Transverse colon (tissue), 4 donors: ENCODE data around the gene UNC5B. TPM values are rescaled to one million over a fixed set of nuclear protein-coding genes. Genes with fewer than 3 reads are reported as not detected.

Source experiments
- DNase-seq: peaks from one replicate; pipeline ENCODE4 v3.0.0-alpha.2; 2019
- H3K27ac ChIP-seq, 4 donors: fragments of 200-600 bp; sonication (generic); 2 replicates each; pipeline ENCODE4 v1.5.1; 2016 to 2018; ENCODE audit warnings: inconsistent platforms in 4 of 4
- H3K27me3 ChIP-seq: fragments of 200-600 bp; sonication (generic); 2 replicates; pipeline ENCODE4 v1.5.1; 2017; ENCODE audit warnings: inconsistent platforms
- H3K36me3 ChIP-seq, 4 donors: fragments of 200-600 bp; sonication (generic); 2 replicates each; pipeline ENCODE4 v1.5.1; 2017 to 2019; ENCODE audit warnings: inconsistent platforms in 4 of 4
- H3K4me1 ChIP-seq, 4 donors: fragments of 200-600 bp; sonication (generic); 2 replicates each; pipeline ENCODE4 v1.5.1; 2017 to 2020; ENCODE audit warnings: inconsistent platforms in 4 of 4
- H3K4me3 ChIP-seq, 4 donors: fragments of 200-600 bp; sonication (generic); 1 replicate in 1 of 4; 2 replicates in 3 of 4; pipeline versions ENCODE4 v1.5.1 to v1.6.1; 2017 to 2019; ENCODE audit warnings: inconsistent platforms in 4 of 4
- H3K9me3 ChIP-seq, 2 donors: fragments of 200-600 bp; sonication (generic); 2 replicates each; pipeline ENCODE4 v1.5.1; 2017 to 2019; ENCODE audit warnings: inconsistent platforms in 2 of 2
- EP300 ChIP-seq: sonication (generic); formaldehyde crosslinking; IDR thresholded peaks from one replicate; pipeline ENCODE4 v1.6.1; 2017; ENCODE audit warnings: antibody characterized with exemption, low read depth
- POLR2A ChIP-seq: fragments of 450-650 bp; IDR thresholded peaks from one replicate; pipeline ENCODE4 v1.6.1; 2016; ENCODE audit warnings: antibody characterized with exemption, mild to moderate bottlenecking, moderate library complexity
- POLR2AphosphoS5 ChIP-seq, 3 donors: sonication (generic); formaldehyde crosslinking; IDR thresholded peaks; one replicate each; pipeline ENCODE4 v1.6.1; 2016; ENCODE audit warnings: antibody characterized with exemption in 3 of 3
- WGBS, 2 donors: methylation state at CpG; one replicate each; pipeline ENCODE4 v1.1.5; 2018; ENCODE audit warnings: low coverage in 1 of 2; 5-methylcytosine and 5-hydroxymethylcytosine counted together
- in situ Hi-C, 4 donors: fragments of 200-750 bp; cut with MboI; loops; one replicate each; pipeline versions ENCODE4 v1.15.0 to v1.15.1; 2017; ENCODE audit warnings: low sequenced_read_pairs in 3 of 4, low pct_ligation_motif_present in 1 of 4, low pct_unique_long_range_greater_than_20kb in 1 of 4
- intact Hi-C: fragments of 100-400 bp; cut with DNase I; formaldehyde crosslinking; loops from one replicate; pipeline ENCODE4 v1.15.1; 2023; ENCODE audit warnings: low total_unique reads
- total RNA-seq, 4 donors: library from RNA; depleted of rRNA; stranded (reverse); fragments of >200 nt; gene quantifications; one replicate each; pipeline ENCODE4 v1.1.0, GENCODE V29; 2016
- TF ChIP-seq, protein P1 (sequence below), 5 experiments: fragments of 200-600 bp in 3 of 5; fragments of 450-650 bp in 2 of 5; sonication (generic) in 3 of 5; IDR thresholded peaks; 1 replicate in 2 of 5; 2 replicates in 3 of 5; pipeline ENCODE4 v1.5.1; 2016 to 2017; ENCODE audit warnings: antibody characterized with exemption in 5 of 5, inconsistent platforms in 3 of 5, mild to moderate bottlenecking in 2 of 5, moderate library complexity in 1 of 5

The UNC5B gene
- total RNA-seq, 4 donors from 2014 or later = 12.3 to 74.1 (median 41.2) TPM

DNA sequence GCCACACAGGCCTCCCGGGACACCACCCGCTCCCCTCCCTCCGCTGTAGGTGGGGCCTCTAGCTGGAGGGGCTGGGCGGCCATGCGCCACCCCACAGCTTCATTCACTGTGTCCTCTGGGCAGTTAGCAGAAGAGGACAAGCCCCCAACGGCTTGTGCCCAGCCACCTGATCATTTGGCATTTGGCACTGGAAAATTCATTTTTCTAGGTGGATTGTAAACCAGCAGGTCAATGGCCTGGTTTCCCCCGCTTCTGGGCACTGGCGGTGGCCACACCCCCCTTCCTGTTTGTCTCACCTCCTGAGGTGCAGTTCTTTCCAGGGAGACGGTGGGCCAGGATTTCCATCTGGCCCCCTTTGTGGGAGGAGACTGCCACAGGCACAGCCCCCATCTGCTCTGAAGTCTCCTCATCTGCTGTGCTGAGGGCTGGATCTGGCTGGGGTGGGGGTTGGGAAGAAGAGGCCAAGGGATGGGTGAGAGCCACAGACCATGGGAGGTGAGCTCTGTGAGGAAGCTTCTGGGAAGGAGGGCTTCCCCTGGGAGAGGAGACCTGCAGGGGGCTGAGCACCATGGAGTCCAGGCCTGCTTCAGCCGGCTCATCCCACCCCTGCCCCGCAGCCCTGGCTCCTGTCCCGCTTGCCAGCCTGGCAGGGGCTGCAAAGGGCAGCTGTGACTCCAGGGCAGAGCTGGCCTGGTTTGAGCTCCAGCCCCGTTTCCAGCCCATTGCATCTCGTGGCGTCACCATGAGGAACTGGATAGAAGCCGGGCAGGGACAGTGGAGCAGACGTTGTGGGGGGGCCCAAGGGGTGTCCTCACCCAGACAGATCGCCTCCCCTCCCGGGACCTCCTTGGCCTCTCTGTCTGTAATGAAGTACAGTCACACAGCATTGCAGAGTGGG, 66.6 kb downstream of the UNC5B start:
- in situ Hi-C loops = loop anchor here in 1 of 4 donors (10.0 kb wide), 1 partner anchor 354 kb away; no protein-coding TSS in a partner anchor
- intact Hi-C loops = no loop called here
- 80% methylated on average over 19 of the region's 19 CpGs; no CpG with 5 or more reads in 1 of the 2 donors for WGBS, 2 donors

DNA sequence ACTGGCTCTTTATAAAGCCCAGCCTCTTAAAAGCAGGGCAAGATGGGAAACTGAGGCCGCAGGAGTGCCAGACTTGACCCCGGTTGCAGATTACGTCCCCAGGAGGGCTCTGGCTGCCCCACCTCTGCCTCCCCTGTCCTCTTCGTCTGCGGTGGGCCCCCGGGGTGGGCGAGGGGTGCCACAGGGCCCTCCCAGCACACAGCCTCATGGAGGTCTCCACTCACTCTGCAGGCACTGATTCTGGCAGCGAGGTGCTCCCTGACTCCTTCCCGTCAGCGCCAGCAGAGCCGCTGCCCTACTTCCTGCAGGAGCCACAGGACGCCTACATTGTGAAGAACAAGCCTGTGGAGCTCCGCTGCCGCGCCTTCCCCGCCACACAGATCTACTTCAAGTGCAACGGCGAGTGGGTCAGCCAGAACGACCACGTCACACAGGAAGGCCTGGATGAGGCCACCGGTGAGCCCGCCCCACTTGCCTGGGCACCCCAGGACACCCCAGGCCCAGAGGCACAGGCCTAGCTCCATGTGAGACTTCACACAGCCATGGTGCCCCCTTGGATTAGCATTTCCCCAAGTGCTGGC, 67.3 kb downstream of the UNC5B start:
- intact Hi-C loops = no loop called here

More for the DNA sequence above, 66.6 kb downstream of the UNC5B start:
- no peak for DNase-seq
- Histone ChIP-seq H3K9me3 (no peaks in the 10 kb centered on the region), H3K4me1 (no peaks in the 10 kb centered on the region), H3K27ac (no peak overlapping the region), H3K27me3 (no peaks in the 10 kb centered on the region), H3K4me3 (no peak overlapping the region), H3K36me3 (no peaks in the 10 kb centered on the region)
- no peak for TF ChIP-seq EP300
- TF ChIP-seq, protein P1, sequence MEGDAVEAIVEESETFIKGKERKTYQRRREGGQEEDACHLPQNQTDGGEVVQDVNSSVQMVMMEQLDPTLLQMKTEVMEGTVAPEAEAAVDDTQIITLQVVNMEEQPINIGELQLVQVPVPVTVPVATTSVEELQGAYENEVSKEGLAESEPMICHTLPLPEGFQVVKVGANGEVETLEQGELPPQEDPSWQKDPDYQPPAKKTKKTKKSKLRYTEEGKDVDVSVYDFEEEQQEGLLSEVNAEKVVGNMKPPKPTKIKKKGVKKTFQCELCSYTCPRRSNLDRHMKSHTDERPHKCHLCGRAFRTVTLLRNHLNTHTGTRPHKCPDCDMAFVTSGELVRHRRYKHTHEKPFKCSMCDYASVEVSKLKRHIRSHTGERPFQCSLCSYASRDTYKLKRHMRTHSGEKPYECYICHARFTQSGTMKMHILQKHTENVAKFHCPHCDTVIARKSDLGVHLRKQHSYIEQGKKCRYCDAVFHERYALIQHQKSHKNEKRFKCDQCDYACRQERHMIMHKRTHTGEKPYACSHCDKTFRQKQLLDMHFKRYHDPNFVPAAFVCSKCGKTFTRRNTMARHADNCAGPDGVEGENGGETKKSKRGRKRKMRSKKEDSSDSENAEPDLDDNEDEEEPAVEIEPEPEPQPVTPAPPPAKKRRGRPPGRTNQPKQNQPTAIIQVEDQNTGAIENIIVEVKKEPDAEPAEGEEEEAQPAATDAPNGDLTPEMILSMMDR (IDR thresholded peaks at IDR 0.05) = no peak
- TF ChIP-seq POLR2AphosphoS5 (IDR thresholded peaks at IDR 0.05) = no peak
- TF ChIP-seq POLR2A = no peak

DNA sequence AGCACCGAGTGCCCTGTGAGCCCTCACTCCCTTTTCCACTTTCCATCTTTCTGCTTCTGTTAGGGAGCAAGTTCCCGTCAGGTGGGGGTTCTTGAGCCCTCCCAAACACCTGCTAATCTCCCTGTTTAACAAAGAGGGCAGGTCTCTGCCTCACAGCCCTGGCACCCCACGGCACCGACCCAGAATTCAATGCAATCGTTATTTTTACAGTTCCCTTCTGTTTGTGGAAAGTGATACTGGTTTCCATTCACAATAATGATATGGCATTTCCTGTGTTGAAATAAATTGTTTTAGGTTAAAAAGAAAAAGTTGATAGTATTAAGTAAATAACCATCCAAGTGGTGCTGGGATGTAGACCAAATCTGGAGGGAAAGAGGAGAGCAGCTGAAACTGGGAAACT, 67.8 kb downstream of the UNC5B start:
- DNase-seq = no peak
- H3K9me3 ChIP-seq = no peaks in the 10 kb centered on the region
- H3K36me3 ChIP-seq = no peaks in the 10 kb centered on the region
- H3K4me1 ChIP-seq = no peaks in the 10 kb centered on the region
- H3K4me3 ChIP-seq = no peak overlapping the region
- in situ Hi-C loops (loop anchor here in 3 of 4 donors (10.0 kb wide), 2 partner anchors 345 to 355 kb away; no protein-coding TSS in a partner anchor), intact Hi-C loops (no loop called here)
- 65 to 76% methylated on average over 2 to 5 of the region's 5 CpGs for WGBS, 2 donors
- TF ChIP-seq POLR2A (no peak), EP300 (no peak), POLR2AphosphoS5 (IDR thresholded peaks at IDR 0.05) (no peak)
- TF ChIP-seq, protein P1 (IDR thresholded peaks at IDR 0.05) = no peak
- no peak overlapping the region for H3K27ac ChIP-seq
- no peaks in the 10 kb centered on the region for H3K27me3 ChIP-seq

More for the DNA sequence above, 67.3 kb downstream of the UNC5B start:
- H3K9me3 ChIP-seq = no peaks in the 10 kb centered on the region
- no peak overlapping the region for H3K27ac ChIP-seq
- TF ChIP-seq POLR2A (no peak), EP300 (no peak), POLR2AphosphoS5 (IDR thresholded peaks at IDR 0.05) (no peak)
- TF ChIP-seq, protein P1 (IDR thresholded peaks at IDR 0.05) = no peak
- H3K4me1 ChIP-seq = no peaks in the 10 kb centered on the region
- no peak overlapping the region for H3K4me3 ChIP-seq
- no peaks in the 10 kb centered on the region for H3K27me3 ChIP-seq
- in situ Hi-C loops = loop anchor here (10.0 kb wide), 2 partner anchors 345 to 355 kb away; no protein-coding TSS in a partner anchor
- H3K36me3 ChIP-seq = no peaks in the 10 kb centered on the region
- no peak for DNase-seq
- WGBS, 2 donors = 78% methylated on average over 21 of the region's 22 CpGs; no CpG with 5 or more reads in 1 of the 2 donors

DNA sequence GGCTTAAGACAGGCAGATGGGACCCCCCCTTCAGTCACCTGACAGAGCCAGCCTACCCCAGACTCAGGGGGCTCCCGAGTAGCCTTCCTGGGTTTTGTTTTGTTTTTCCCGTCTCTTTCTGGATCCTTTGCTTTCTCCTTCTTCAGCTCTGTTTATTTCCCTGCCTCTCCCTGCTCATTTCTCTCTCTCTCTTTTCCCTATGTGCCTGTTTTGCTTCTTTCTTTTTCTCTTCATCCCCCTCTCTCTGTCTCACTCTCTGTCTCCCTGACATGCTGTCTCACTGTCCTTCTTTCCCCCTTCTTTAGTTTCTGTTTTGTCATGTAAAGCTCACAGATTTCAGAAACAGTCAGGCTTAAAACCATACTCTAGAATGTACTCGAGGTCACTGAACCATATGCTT, 68.5 kb downstream of the UNC5B start:
- Histone ChIP-seq H3K27ac (no peak overlapping the region), H3K36me3 (no peaks in the 10 kb centered on the region), H3K4me1 (no peaks in the 10 kb centered on the region), H3K27me3 (no peaks in the 10 kb centered on the region), H3K9me3 (no peaks in the 10 kb centered on the region), H3K4me3 (no peak overlapping the region)
- in situ Hi-C loops = loop anchor here in 3 of 4 donors (10.0 kb wide), 2 partner anchors 346 to 356 kb away; no protein-coding TSS in a partner anchor
- DNase-seq = no peak
- 37 to 62% methylated on average over 1 to 3 of the region's 3 CpGs for WGBS, 2 donors
- TF ChIP-seq, protein P1 (IDR thresholded peaks at IDR 0.05) = no peak
- TF ChIP-seq POLR2A (no peak), EP300 (no peak), POLR2AphosphoS5 (IDR thresholded peaks at IDR 0.05) (no peak)
- intact Hi-C loops = no loop called here
